ENCODE measurements around the gene KRT33B. TPM values are rescaled to one million over a fixed set of nuclear protein-coding genes. Genes with fewer than 3 reads are reported as not detected.
A peak's percentile ranks its signal among the peaks of the same experiment; 100 is the strongest.

Gene KRT33B
- total and polyA plus RNA-seq, 2 of the 13 experiments (the other 11 are each of a cell fraction or from before 2014, with no cell fraction given), result not detected

GRCh38 chr17:41404024-41404671 lies 34.5 kb upstream of the KRT33B start (continued):
- TF ChIP-seq FOXA1 (IDR thresholded peaks at IDR 0.05), result no peak
- TF ChIP-seq FOXA1 (CRISPR knock-in tag; IDR thresholded peaks at IDR 0.05), result no peak
- no peak for TF ChIP-seq ZNF256 (CRISPR knock-in tag; conservative IDR thresholded peaks at IDR 0.05)
- TF ChIP-seq ZNF10 (CRISPR knock-in tag; IDR thresholded peaks at IDR 0.05; ENCODE audit: borderline replicate concordance, low read depth), result no peak
- TF ChIP-seq SMAD9 (CRISPR knock-in tag; IDR thresholded peaks at IDR 0.05), result no peak
- no peak for TF ChIP-seq REXO4 (CRISPR knock-in tag; IDR thresholded peaks at IDR 0.05; ENCODE audit: borderline replicate concordance)
- TF ChIP-seq ZNF614 (CRISPR knock-in tag; IDR thresholded peaks at IDR 0.05; ENCODE audit: borderline replicate concordance), result no peak
- TF ChIP-seq HNRNPLL (IDR thresholded peaks at IDR 0.05; ENCODE audit: low read depth, low read length, poor library complexity, severe bottlenecking), result no peak
- TF ChIP-seq ZNF644 (CRISPR knock-in tag; IDR thresholded peaks at IDR 0.05; ENCODE audit: low read depth), result peak; percentile 56; the same call in 1 of the 2 replicates
- no peak for TF ChIP-seq IKZF4 (CRISPR knock-in tag; IDR thresholded peaks at IDR 0.05; ENCODE audit: borderline replicate concordance, low read depth, not compliant biosample characterization)
- no peak for TF ChIP-seq HOXD1 (CRISPR knock-in tag; IDR thresholded peaks at IDR 0.05)
- TF ChIP-seq ZNF350 (CRISPR knock-in tag; IDR thresholded peaks at IDR 0.05; ENCODE audit: borderline replicate concordance, low read depth), result no peak
- TF ChIP-seq HHEX (CRISPR knock-in tag; IDR thresholded peaks at IDR 0.05), result peak; percentile 50; the same call in 1 of the 2 replicates
- no peak for TF ChIP-seq GABPB1 (CRISPR knock-in tag; IDR thresholded peaks at IDR 0.05)
- no peak for TF ChIP-seq REL (CRISPR knock-in tag; conservative IDR thresholded peaks at IDR 0.05)
- TF ChIP-seq ARNT2 (CRISPR knock-in tag; IDR thresholded peaks at IDR 0.05; ENCODE audit: low read depth), result no peak
- no peak for TF ChIP-seq THYN1 (CRISPR knock-in tag; IDR thresholded peaks at IDR 0.05; ENCODE audit: borderline replicate concordance, low read depth)
- no peak for TF ChIP-seq PCBP1 (IDR thresholded peaks at IDR 0.05; ENCODE audit: borderline replicate concordance, low read depth, low read length)
- TF ChIP-seq MAFG (CRISPR knock-in tag; IDR thresholded peaks at IDR 0.05), result no peak
- TF ChIP-seq ZGPAT (CRISPR knock-in tag; IDR thresholded peaks at IDR 0.05), result 0 out of 2 replicates have a peak, but pooled peaks have one; percentile 37
- no peak for TF ChIP-seq SMC3 (IDR thresholded peaks at IDR 0.05; ENCODE audit: low read length)
- TF ChIP-seq ZFYVE20 (CRISPR knock-in tag; IDR thresholded peaks at IDR 0.05; ENCODE audit: borderline replicate concordance, low read depth), result no peak
- TF ChIP-seq MTERF4 (CRISPR knock-in tag; IDR thresholded peaks at IDR 0.05), result no peak
- no peak for TF ChIP-seq EHMT2 (IDR thresholded peaks at IDR 0.05; ENCODE audit: borderline replicate concordance, low read depth, low read length)
- TF ChIP-seq ZNF292 (CRISPR knock-in tag; IDR thresholded peaks at IDR 0.05; ENCODE audit: borderline replicate concordance, low read depth), result no peak
- TF ChIP-seq SIN3A (IDR thresholded peaks at IDR 0.05; ENCODE audit: borderline replicate concordance, low read depth, low read length), result no peak
- TF ChIP-seq AKAP8 (CRISPR knock-in tag; IDR thresholded peaks at IDR 0.05), result no peak
- no peak for TF ChIP-seq ZNF224 (CRISPR knock-in tag; IDR thresholded peaks at IDR 0.05)
- no peak for TF ChIP-seq ZNF776 (CRISPR knock-in tag; IDR thresholded peaks at IDR 0.05)
- no peak for TF ChIP-seq ATF1 (CRISPR knock-in tag; IDR thresholded peaks at IDR 0.05)
- no peak for TF ChIP-seq POLR2AphosphoS2 (IDR thresholded peaks at IDR 0.05; ENCODE audit: low read depth, low read length)
- no peak for TF ChIP-seq KLF12 (CRISPR knock-in tag; IDR thresholded peaks at IDR 0.05; ENCODE audit: borderline replicate concordance)
